Vagina (tissue), 2 donors: ENCODE measurements around the gene FASTKD1. TPM values are rescaled to one million over a fixed set of nuclear protein-coding genes. Genes with fewer than 3 reads are reported as not detected.

Experiments
- DNase-seq, 2 donors: peaks; one replicate each; pipeline ENCODE4 v3.0.0-alpha.2; 2017; ENCODE audit errors: extremely low spot score in 2 of 2
- H3K27ac ChIP-seq: fragments of 200-600 bp; sonication (generic); one replicate; pipeline ENCODE4 v1.5.1; 2019
- H3K27me3 ChIP-seq: fragments of 200-600 bp; sonication (generic); one replicate; pipeline ENCODE4 v1.5.1; 2019
- H3K36me3 ChIP-seq, 2 donors: fragments of 200-600 bp; sonication (generic); one replicate each; pipeline ENCODE4 v1.5.1; 2017 to 2019
- H3K4me1 ChIP-seq: fragments of 200-600 bp; sonication (generic); one replicate; pipeline ENCODE4 v1.5.1; 2019
- H3K4me3 ChIP-seq, 2 donors: fragments of 200-600 bp; sonication (generic); 1 replicate in 1 of 2; 2 replicates in 1 of 2; pipeline ENCODE4 v1.5.1; 2016 to 2019
- H3K9me3 ChIP-seq: fragments of 200-600 bp; sonication (generic); one replicate; pipeline ENCODE4 v1.5.1; 2019
- CTCF ChIP-seq, 3 experiments: fragments of 450-650 bp in 2 of 3; fragments of 200-600 bp in 1 of 3; sonication (generic) in 1 of 3; IDR thresholded peaks; one replicate each; pipeline ENCODE4 v1.5.1; 2017 to 2019; ENCODE audit warnings: antibody characterized with exemption in 3 of 3, mild to moderate bottlenecking in 2 of 3, moderate library complexity in 2 of 3
- POLR2A ChIP-seq, 2 donors: fragments of 450-650 bp; IDR thresholded peaks; one replicate each; pipeline ENCODE4 v1.6.1; 2017; ENCODE audit warnings: antibody characterized with exemption in 2 of 2, mild to moderate bottlenecking in 2 of 2, moderate library complexity in 2 of 2
- POLR2AphosphoS5 ChIP-seq, 2 donors: sonication (generic); formaldehyde crosslinking; IDR thresholded peaks; one replicate each; pipeline ENCODE4 v1.9.0; 2017; ENCODE audit warnings: antibody characterized with exemption in 2 of 2, mild to moderate bottlenecking in 2 of 2, low read depth in 1 of 2; ENCODE audit not compliant: insufficient read depth in 1 of 2
- intact Hi-C: fragments of 100-400 bp; cut with DNase I; formaldehyde crosslinking; loops from one replicate; pipeline ENCODE4 v1.15.1; 2023
- total RNA-seq: library from RNA; depleted of rRNA; stranded (reverse); fragments of >200 nt; gene quantifications from one replicate; pipeline ENCODE4 v1.2.3, GENCODE V29; 2016

The FASTKD1 gene
- total RNA-seq, 1 donor from 2014 or later: 17.7 TPM

GRCh38 chr2:169511818-169512217 is 61.8 kb downstream of the FASTKD1 start:
- no peak for TF ChIP-seq POLR2A (IDR thresholded peaks at IDR 0.05)
- no peak for TF ChIP-seq CTCF (IDR thresholded peaks at IDR 0.05)
- no peak for TF ChIP-seq POLR2AphosphoS5 (IDR thresholded peaks at IDR 0.05; ENCODE audit: insufficient read depth in 1 of 2, low read depth in 1 of 2)
- intact Hi-C loops: no loop called here
- no peak overlapping the region for H3K27ac ChIP-seq
- H3K27me3 ChIP-seq: no peaks in the 10 kb centered on the region
- H3K9me3 ChIP-seq: no peaks in the 10 kb centered on the region
- H3K4me3 ChIP-seq: no peak overlapping the region
- no peak for DNase-seq
- peaks cover 19% of the 10 kb centered on the region for H3K4me1 ChIP-seq
- no peaks in the 10 kb centered on the region for H3K36me3 ChIP-seq

GRCh38 chr2:169510496-169510895 is 63.2 kb downstream of the FASTKD1 start:
- Histone ChIP-seq H3K4me1 (peaks cover 20% of the 10 kb centered on the region), H3K4me3 (no peak overlapping the region), H3K27me3 (no peaks in the 10 kb centered on the region), H3K9me3 (no peaks in the 10 kb centered on the region), H3K27ac (no peak overlapping the region), H3K36me3 (no peaks in the 10 kb centered on the region)
- intact Hi-C loops: no loop called here
- TF ChIP-seq CTCF (IDR thresholded peaks at IDR 0.05) (no peak), POLR2AphosphoS5 (IDR thresholded peaks at IDR 0.05; ENCODE audit: insufficient read depth in 1 of 2, low read depth in 1 of 2) (no peak), POLR2A (IDR thresholded peaks at IDR 0.05) (no peak)
- no peak for DNase-seq

- Histone ChIP-seq H3K9me3 (no peaks in the 10 kb centered on the region), H3K4me3 (no peak overlapping the region), H3K27me3 (no peaks in the 10 kb centered on the region), H3K27ac (no peak overlapping the region), H3K36me3 (peaks cover 0 to 5% of the 10 kb centered on the region in 2 donors), H3K4me1 (peaks cover 20% of the 10 kb centered on the region)
- TF ChIP-seq CTCF (IDR thresholded peaks at IDR 0.05): no peak
- TF ChIP-seq POLR2A (IDR thresholded peaks at IDR 0.05): no peak
- TF ChIP-seq POLR2AphosphoS5 (IDR thresholded peaks at IDR 0.05; ENCODE audit: insufficient read depth in 1 of 2, low read depth in 1 of 2): no peak
- no peak for DNase-seq
- intact Hi-C loops: no loop called here
Measured at GRCh38 chr2:169509955-169510354, 63.7 kb downstream of the FASTKD1 start.

GRCh38 chr2:169509298-169509885 is 64.3 kb downstream of the FASTKD1 start, which contains the start of gene KLHL41:
TSS of gene KLHL41 (plus strand) at chr2:169509702. CDS start at chr2:169509779, 77 bp downstream.
- H3K4me3 ChIP-seq: no peak within 1 kb of the TSS
- H3K36me3 ChIP-seq: peaks cover 0 to 11% of the 10 kb centered on the region in 2 donors
- H3K9me3 ChIP-seq: no peaks in the 10 kb centered on the region
- intact Hi-C loops: no loop called here
- no peaks in the 10 kb centered on the region for H3K27me3 ChIP-seq
- TF ChIP-seq CTCF (IDR thresholded peaks at IDR 0.05) (no peak), POLR2A (IDR thresholded peaks at IDR 0.05) (no peak), POLR2AphosphoS5 (IDR thresholded peaks at IDR 0.05; ENCODE audit: insufficient read depth in 1 of 2, low read depth in 1 of 2) (no peak)
- no peak within 1 kb of the TSS for H3K27ac ChIP-seq
- no peak for DNase-seq
- H3K4me1 ChIP-seq: peaks cover 20% of the 10 kb centered on the region

- intact Hi-C loops: no loop called here
- Histone ChIP-seq H3K36me3 (peaks cover 0 to 15% of the 10 kb centered on the region in 2 donors), H3K4me1 (peaks cover 20% of the 10 kb centered on the region), H3K4me3 (no peak overlapping the region), H3K27ac (no peak overlapping the region), H3K27me3 (no peaks in the 10 kb centered on the region), H3K9me3 (no peaks in the 10 kb centered on the region)
- no peak for DNase-seq
- TF ChIP-seq CTCF (IDR thresholded peaks at IDR 0.05) (no peak), POLR2AphosphoS5 (IDR thresholded peaks at IDR 0.05; ENCODE audit: insufficient read depth in 1 of 2, low read depth in 1 of 2) (peak in 1 of 2 donors; percentile 49), POLR2A (IDR thresholded peaks at IDR 0.05) (no peak)
Measured at GRCh38 chr2:169507698-169508097, 66.0 kb downstream of the FASTKD1 start.
